OCI-M1 (cell line): ENCODE results near the gene COL5A1.

Experiments
- DNase-seq: peaks from one replicate; lab custom pipeline; 2025; lab: John Stamatoyannopoulos, UW

COL5A1 gene

GRCh38 chr9:134626069-134626423 lies 15.6 kb upstream of the COL5A1 start:
- DNase-seq: no peak

- DNase-seq: no peak
Observed at GRCh38 chr9:134626571-134627416, 14.8 kb upstream of the COL5A1 start.

- no peak for DNase-seq
Observed at GRCh38 chr9:134627417-134628353, 13.9 kb upstream of the COL5A1 start.

GRCh38 chr9:134628354-134628736 lies 13.3 kb upstream of the COL5A1 start:
- DNase-seq: no peak

- no peak for DNase-seq
Observed at GRCh38 chr9:134629061-134629585, 12.5 kb upstream of the COL5A1 start.

GRCh38 chr9:134629586-134630392 lies 11.8 kb upstream of the COL5A1 start:
- DNase-seq: no peak

GRCh38 chr9:134630393-134630790 lies 11.2 kb upstream of the COL5A1 start:
- no peak for DNase-seq

- DNase-seq: no peak
Observed at GRCh38 chr9:134630861-134631260, 10.7 kb upstream of the COL5A1 start.

GRCh38 chr9:134631881-134632280 lies 9.7 kb upstream of the COL5A1 start:
- no peak for DNase-seq

- DNase-seq: no peak
Observed at GRCh38 chr9:134632329-134632728, 9.3 kb upstream of the COL5A1 start.

GRCh38 chr9:134633362-134634142 lies 8.1 kb upstream of the COL5A1 start:
- no peak for DNase-seq

GRCh38 chr9:134634176-134634575 lies 7.4 kb upstream of the COL5A1 start:
- DNase-seq: no peak

GRCh38 chr9:134634667-134635230 lies 6.9 kb upstream of the COL5A1 start:
- no peak for DNase-seq

- no peak for DNase-seq
Observed at GRCh38 chr9:134635351-134636148, 6.1 kb upstream of the COL5A1 start.

GRCh38 chr9:134636149-134636507 lies 5.5 kb upstream of the COL5A1 start:
- DNase-seq: no peak

GRCh38 chr9:134637241-134637640 lies 4.4 kb upstream of the COL5A1 start:
- DNase-seq: no peak

GRCh38 chr9:134637696-134638501 lies 3.7 kb upstream of the COL5A1 start:
- DNase-seq: no peak

- no peak for DNase-seq
Observed at GRCh38 chr9:134638502-134639090, 3.0 kb upstream of the COL5A1 start.

- no peak for DNase-seq
Observed at GRCh38 chr9:134639994-134640393, 1.6 kb upstream of the COL5A1 start.
